ENCODE data around the gene OLAH.

Gene OLAH

GRCh38 chr10:15112657-15113056 is 68.9 kb downstream of the OLAH start:
- no peak overlapping the region for H3K4me3 ChIP-seq (ENCODE audit: low read depth, low read length)
- TF ChIP-seq CTCF (IDR thresholded peaks at IDR 0.05; ENCODE audit: borderline replicate concordance, insufficient read depth, low read depth, low read length): no peak

GRCh38 chr10:15113766-15114165 is 70.0 kb downstream of the OLAH start:
- no peak for TF ChIP-seq CTCF (IDR thresholded peaks at IDR 0.05; ENCODE audit: borderline replicate concordance, insufficient read depth, low read depth, low read length)
- H3K4me3 ChIP-seq (ENCODE audit: low read depth, low read length): no peak overlapping the region

- no peak overlapping the region for H3K4me3 ChIP-seq (ENCODE audit: low read depth, low read length)
- no peak for TF ChIP-seq CTCF (IDR thresholded peaks at IDR 0.05; ENCODE audit: borderline replicate concordance, insufficient read depth, low read depth, low read length)
Measured at GRCh38 chr10:15116225-15116624, 72.5 kb downstream of the OLAH start.

- no peak overlapping the region for H3K4me3 ChIP-seq (ENCODE audit: low read depth, low read length)
- TF ChIP-seq CTCF (IDR thresholded peaks at IDR 0.05; ENCODE audit: borderline replicate concordance, insufficient read depth, low read depth, low read length): no peak
Measured at GRCh38 chr10:15118615-15119014, 74.9 kb downstream of the OLAH start.

- H3K4me3 ChIP-seq (ENCODE audit: low read depth, low read length): no peak overlapping the region
- TF ChIP-seq CTCF (IDR thresholded peaks at IDR 0.05; ENCODE audit: borderline replicate concordance, insufficient read depth, low read depth, low read length): no peak
Measured at GRCh38 chr10:15120523-15120922, 76.8 kb downstream of the OLAH start.

GRCh38 chr10:15121707-15122106 is 78.0 kb downstream of the OLAH start:
- no peak for TF ChIP-seq CTCF (IDR thresholded peaks at IDR 0.05; ENCODE audit: borderline replicate concordance, insufficient read depth, low read depth, low read length)
- no peak overlapping the region for H3K4me3 ChIP-seq (ENCODE audit: low read depth, low read length)

GRCh38 chr10:15122477-15123030 is 78.8 kb downstream of the OLAH start:
- no peak overlapping the region for H3K4me3 ChIP-seq (ENCODE audit: low read depth, low read length)
- no peak for TF ChIP-seq CTCF (IDR thresholded peaks at IDR 0.05; ENCODE audit: borderline replicate concordance, insufficient read depth, low read depth, low read length)

Measured in GM12875 (cell line).